NCI-H2227 (cell line): ENCODE measurements around the gene HTR3C.
"Not testable (repeated sequence)": the region's sequence is repeated elsewhere in the genome, so short reads cannot be mapped to it uniquely, and the experiment has no call there.

Experiments used
- DNase-seq: peaks from one replicate; lab custom pipeline; 2025; ENCODE audit not compliant: unreplicated experiment; lab: John Stamatoyannopoulos, UW

The HTR3C gene

GRCh38 chr3:184030536-184030935, 22.3 kb upstream of the HTR3C start:
- DNase-seq: no peak

GRCh38 chr3:184031187-184031792, 21.6 kb upstream of the HTR3C start, which contains the start of gene HTR3D:
Gene HTR3D (plus strand): TSS chr3:184031742. CDS start chr3:184031742, 0 bp downstream.
- DNase-seq: no peak

- DNase-seq: no peak
These were observed 15.0 kb upstream of the HTR3C start for GRCh38 chr3:184037816-184038215.

DNA sequence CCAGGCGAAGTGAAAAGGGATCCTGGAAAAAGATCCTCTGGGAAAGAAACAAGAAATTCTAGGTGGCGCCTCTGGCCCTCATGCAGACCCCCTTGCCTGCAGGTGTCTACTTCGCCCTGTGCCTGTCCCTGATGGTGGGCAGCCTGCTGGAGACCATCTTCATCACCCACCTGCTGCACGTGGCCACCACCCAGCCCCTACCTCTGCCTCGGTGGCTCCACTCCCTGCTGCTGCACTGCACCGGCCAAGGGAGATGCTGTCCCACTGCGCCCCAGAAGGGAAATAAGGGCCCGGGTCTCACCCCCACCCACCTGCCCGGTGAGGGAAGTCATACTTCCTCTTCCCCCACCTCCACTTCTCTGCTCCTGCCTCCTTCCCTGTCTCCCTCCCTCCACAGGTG, 14.5 kb upstream of the HTR3C start:
- DNase-seq: not testable (repeated sequence)

DNA sequence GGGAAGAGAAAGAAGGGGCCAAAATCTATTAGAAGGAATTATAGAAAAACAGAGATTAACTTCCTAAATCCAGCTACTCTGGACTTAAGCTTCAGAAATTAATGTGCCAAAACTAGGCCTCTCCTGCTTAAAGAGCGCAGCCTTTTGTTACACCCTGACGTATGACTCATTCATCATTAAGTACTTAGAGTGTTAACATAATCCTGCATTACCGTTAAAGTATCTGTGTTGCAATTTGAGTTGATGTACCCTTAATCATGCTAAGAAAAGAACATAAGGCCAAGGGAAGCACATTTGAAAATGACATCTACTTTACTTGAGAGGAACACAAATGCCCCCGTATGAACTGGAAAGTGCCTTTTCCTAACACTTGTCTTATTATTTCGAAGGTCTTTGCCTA, 13.4 kb upstream of the HTR3C start:
- DNase-seq: peak; percentile 28

DNA sequence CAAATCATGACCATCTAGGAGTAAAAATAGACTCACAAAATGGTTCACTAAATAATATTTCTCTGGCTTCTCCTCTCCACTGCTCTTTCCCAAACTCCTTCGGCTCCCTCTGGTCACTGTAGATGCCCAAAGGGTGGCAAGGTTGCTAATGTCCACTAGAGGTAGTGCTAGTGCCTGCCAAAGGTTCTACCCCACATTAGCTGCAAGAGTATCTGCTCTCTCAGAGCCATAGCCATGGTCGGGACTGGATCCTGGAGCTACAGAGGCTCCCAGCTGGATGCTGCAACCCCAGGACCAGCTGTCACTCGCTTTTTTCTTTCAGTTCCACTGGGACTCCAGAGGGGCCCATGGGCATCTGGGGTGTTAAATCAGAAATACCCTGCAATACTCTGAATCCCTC, 12.8 kb upstream of the HTR3C start:
- DNase-seq: peak; percentile 6

DNA sequence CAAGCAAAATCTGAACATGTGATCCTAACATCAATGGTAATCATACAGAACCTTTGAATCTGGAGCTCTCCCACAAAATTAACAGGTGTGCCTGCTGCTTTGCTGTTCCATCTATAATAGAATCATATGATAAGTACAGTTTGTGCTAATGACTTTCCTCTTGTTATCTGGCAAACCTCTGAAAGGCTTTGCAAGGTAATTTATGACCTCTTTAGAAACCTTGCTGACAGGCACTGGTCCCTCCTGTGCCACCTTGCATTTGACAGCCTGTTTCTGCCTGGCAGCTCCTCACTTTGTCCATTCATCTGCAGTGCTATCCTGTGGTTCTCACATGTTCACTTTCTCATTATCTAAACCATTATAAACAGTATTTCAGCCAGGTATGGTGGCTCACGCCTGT, 10.2 kb upstream of the HTR3C start:
- peak; percentile 73 for DNase-seq

- no peak for DNase-seq
These were observed 6.9 kb upstream of the HTR3C start for GRCh38 chr3:184045995-184046394.

- DNase-seq: no peak
These were observed 2.5 kb upstream of the HTR3C start for GRCh38 chr3:184050217-184050847.

- DNase-seq: no peak
These were observed 5.2 kb downstream of the HTR3C start for GRCh38 chr3:184058029-184058428.

- no peak for DNase-seq
These were observed 6.6 kb downstream of the HTR3C start for GRCh38 chr3:184059424-184059823.

DNA sequence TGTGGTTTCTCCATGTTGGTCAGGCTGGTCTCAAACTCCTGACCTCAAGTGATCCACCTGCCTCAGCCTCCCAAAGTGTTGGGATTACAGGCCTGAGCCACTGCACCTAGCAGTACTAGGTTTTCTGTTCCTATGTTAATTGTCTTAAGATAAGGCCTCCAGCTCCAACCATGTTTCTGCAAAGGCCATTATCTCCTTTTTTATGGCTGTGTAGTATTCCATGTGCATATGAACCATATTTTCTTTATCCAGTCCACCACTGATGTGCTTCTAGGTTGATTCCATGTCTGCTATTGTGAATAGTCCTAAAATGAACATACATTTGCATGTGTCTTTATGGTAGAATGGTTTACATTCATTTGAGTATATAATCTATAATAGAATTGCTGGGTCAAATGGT, 9.8 kb downstream of the HTR3C start:
- no peak for DNase-seq

GRCh38 chr3:184066211-184066610, 13.4 kb downstream of the HTR3C start:
- DNase-seq: no peak

DNA sequence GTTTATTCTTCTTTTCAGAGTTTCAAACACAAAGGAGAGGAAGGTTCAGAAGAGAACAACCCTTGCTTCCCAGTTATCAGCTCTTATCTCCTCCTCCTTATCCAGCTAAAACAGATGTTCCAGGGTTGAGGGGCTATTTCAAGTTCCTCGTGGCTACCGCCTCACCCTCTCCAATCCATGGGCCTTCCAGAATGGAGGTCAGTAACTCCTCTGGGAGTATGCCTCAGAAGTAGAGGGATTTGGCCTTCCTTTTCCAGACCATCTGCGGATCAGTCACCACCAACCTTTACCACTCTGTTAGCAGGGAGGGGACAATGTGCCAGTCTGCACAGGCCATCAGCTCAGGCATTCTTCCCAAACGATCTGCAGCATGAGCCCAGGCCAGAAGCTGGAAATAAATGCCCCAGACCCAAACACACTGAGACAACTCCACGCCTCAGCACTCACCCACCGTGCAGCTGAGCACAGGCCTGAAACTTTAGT, 14.8 kb downstream of the HTR3C start:
- DNase-seq: no peak

- no peak for DNase-seq
These were observed 15.5 kb downstream of the HTR3C start for GRCh38 chr3:184068344-184068743.

DNA sequence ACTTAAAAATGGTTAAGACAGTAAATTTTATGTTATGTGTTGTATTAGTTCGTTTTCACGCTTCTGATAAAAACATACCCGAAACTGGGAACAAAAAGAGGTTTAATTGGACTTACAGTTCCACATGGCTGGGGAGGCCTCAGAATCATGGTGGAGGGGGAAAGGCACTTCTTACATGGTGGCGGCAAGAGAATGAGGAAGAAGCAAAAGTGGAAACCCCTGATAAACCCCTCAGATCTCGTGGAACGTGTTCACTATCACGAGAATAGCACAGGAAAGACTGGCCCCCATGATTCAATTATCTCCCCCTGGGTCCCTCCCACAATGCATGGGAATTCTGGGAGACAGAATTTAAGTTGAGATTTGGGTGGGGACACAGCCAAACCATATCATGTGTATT, 18.3 kb downstream of the HTR3C start:
- DNase-seq: not testable (repeated sequence)

DNA sequence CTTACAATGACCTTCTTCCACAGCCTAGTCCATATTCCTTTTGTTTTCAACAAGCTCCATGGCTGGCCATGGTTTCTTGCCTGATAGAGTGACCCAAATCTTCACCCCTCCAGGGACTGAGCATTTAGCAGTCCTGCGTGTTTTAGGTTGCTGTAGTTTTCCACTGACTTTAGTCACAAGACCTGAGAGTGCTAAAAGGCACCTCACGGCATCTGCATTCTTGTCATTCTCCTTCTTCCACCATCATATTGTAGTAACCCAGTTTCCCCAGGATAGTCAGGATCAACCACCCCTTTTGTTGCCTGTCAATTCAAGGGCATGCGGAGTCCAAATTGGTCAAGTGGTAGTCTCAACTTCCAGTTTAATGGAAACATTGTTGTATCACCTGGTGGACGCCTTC, 20.8 kb downstream of the HTR3C start:
- no peak for DNase-seq

DNA sequence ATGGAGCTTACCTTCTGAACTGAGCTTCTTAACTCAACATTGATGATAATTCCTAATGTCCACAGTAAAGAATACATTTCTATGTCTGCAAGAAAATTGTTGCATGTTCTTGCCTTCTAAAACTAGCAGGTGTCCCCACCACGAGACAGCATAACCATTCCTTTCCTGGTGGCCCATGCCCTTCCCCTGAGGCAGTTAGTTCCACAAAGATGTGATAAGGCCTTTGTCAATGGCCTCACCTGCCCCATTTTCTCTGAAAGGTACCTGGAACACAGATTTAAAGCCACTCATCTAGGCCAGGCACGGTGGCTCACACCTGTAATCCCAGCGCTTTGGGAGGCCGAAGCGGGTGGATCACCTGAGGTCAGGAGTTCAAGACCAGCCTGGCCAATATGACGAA, 23.1 kb downstream of the HTR3C start:
- DNase-seq: no peak

DNA sequence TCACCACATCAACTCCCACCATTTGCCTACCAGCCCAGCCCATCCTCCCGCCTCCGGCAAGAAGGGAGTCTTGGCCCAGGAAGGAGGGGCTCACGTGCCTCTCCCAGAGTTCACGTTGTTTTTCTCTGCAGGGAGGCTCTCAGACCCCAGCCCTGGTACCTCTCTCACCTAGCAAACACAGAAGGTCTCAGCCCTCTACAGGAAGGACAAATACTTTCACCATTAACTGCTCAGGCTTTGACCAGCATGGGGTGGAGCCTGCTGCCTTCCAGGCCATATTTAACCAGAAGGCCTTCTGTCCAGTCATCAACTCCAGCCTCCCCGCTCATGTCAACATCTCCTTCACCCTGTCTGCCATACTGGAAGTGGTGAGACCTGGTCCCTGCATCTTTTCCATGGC, 25.0 kb downstream of the HTR3C start:
- no peak for DNase-seq

- no peak for DNase-seq
These were observed 26.0 kb downstream of the HTR3C start for GRCh38 chr3:184078851-184079250.

- no peak for DNase-seq
These were observed 28.4 kb downstream of the HTR3C start for GRCh38 chr3:184081116-184081830.

DNA sequence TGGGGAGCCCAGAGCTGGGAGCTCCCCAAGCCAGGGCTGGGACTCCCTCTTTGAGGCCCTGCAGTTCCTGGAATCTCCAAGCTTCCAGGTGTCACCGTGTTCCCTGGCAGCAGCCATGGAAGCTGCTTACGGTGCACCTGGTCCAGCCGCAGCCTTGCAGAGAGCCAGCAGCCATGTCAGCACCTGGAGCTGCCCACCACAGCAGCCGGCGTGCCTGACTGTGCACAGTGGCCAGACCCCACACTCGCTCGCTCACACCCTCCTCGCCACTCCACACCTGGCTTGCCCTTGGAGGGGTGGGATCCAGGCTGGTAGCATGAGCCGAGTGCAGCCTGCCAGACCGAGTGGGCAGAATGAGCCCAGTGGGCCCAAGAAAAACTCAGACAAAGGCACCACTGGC, 29.2 kb downstream of the HTR3C start:
- no peak for DNase-seq
